ENCODE measurements around the gene ECE1. TPM values are rescaled to one million over a fixed set of nuclear protein-coding genes. Genes with fewer than 3 reads are reported as not detected.
A peak's percentile ranks its signal among the peaks of the same experiment; 100 is the strongest.

The ECE1 gene
- total RNA-seq, 2 donors from 2014 or later, result 83.7 to 152 TPM

DNA sequence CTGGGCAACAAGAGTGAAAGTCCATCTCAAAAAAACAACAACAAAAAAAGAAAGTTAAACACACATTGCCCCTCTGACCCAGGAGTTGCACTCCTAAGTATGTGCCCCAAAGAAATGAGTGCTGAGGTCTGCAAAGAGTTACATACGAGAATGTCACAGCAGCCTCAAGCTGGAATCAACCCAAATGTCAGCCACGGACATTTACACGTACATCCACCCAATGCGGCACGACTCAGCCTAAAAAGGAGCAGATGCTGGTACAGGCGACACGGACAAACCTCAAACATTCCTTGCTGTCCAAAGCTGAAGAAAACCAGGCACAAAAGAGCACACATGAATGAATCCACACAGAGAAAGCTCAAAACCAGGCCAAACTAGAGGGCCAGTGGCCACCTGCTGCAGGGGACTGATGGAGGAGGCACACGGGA lies 46.8 kb upstream of the ECE1 start:
- no peaks in the 10 kb centered on the region for H3K27me3 ChIP-seq
- peaks cover 7% of the 10 kb centered on the region for H3K36me3 ChIP-seq
- H3K27ac ChIP-seq, result peak overlapping the region; percentile 88 to 91
- H3K9me3 ChIP-seq, result no peaks in the 10 kb centered on the region
- no peak for DNase-seq (ENCODE audit: low spot score)
- TF ChIP-seq, protein P1, sequence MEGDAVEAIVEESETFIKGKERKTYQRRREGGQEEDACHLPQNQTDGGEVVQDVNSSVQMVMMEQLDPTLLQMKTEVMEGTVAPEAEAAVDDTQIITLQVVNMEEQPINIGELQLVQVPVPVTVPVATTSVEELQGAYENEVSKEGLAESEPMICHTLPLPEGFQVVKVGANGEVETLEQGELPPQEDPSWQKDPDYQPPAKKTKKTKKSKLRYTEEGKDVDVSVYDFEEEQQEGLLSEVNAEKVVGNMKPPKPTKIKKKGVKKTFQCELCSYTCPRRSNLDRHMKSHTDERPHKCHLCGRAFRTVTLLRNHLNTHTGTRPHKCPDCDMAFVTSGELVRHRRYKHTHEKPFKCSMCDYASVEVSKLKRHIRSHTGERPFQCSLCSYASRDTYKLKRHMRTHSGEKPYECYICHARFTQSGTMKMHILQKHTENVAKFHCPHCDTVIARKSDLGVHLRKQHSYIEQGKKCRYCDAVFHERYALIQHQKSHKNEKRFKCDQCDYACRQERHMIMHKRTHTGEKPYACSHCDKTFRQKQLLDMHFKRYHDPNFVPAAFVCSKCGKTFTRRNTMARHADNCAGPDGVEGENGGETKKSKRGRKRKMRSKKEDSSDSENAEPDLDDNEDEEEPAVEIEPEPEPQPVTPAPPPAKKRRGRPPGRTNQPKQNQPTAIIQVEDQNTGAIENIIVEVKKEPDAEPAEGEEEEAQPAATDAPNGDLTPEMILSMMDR (IDR thresholded peaks at IDR 0.05), result no peak
- H3K4me3 ChIP-seq, result no peak overlapping the region
- peaks cover 0 to 98% of the 10 kb centered on the region in 2 donors for H3K4me1 ChIP-seq

DNA sequence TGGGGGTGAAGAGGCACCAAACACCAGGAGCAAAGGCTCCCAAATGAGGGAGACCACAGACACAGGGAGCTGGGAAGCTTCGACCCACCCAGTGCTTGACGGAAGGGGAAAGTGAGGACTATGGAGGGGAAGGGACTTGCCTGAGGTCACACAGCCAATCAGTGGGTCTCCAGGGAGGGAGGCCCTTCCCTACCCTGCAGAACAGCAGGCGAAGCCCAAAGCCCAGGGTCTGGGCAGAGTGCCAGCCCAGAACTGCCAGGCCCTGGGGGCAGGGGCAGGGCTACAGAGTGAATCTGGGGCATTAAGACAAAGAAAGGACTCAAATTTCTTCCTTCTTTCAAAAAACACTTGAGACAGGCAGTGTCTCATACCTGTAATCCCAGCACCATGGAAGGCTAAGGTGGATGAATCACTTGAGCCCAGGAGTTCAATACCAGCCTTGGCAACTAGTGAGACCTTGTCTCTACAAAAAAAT lies 45.5 kb upstream of the ECE1 start:
- TF ChIP-seq, protein P1 (IDR thresholded peaks at IDR 0.05), result no peak
- DNase-seq (ENCODE audit: low spot score), result no peak
- Histone ChIP-seq H3K27me3 (no peaks in the 10 kb centered on the region), H3K9me3 (no peaks in the 10 kb centered on the region), H3K27ac (peak overlapping the region; percentile 88 to 91), H3K36me3 (peaks cover 7% of the 10 kb centered on the region), H3K4me3 (no peak overlapping the region), H3K4me1 (peaks cover 0 to 96% of the 10 kb centered on the region in 2 donors)

DNA sequence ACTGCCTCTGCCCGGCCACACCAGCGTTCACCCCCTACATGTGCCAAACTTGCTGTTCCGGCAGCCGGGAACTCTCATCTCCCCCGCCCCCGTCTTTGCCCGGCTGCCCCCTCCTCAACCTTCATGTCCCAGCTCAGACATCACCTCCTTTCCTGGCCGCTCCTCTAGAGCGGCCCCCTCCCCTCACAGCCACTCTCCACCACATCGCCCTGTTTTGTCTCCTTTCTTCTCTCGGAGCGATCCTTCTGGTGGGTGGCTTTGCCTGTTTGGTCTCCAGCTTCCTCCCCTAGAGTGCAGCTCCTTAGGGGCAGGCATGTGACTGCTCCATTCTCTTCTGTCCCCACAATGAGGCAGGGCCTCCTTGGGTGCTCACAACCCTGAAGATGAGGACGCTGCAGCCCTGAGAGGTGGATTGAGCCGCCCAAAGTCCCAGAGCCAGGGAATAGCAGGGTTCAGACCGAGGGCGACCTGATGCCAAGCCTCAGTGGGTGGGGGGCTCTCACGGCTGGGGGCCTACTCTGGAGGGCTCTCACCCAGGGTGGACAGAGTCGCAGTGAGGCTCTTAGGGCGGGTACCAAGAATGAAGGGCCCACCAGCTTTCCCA lies 44.9 kb upstream of the ECE1 start:
- no peaks in the 10 kb centered on the region for H3K9me3 ChIP-seq
- H3K4me3 ChIP-seq, result peak overlapping the region in 1 of 2 donors; percentile 37
- TF ChIP-seq, protein P1 (IDR thresholded peaks at IDR 0.05), result no peak
- H3K4me1 ChIP-seq, result peaks cover 0 to 90% of the 10 kb centered on the region in 2 donors
- peaks cover 7% of the 10 kb centered on the region for H3K36me3 ChIP-seq
- DNase-seq (ENCODE audit: low spot score), result no peak
- H3K27me3 ChIP-seq, result no peaks in the 10 kb centered on the region
- peak overlapping the region; percentile 88 to 91 for H3K27ac ChIP-seq

DNA sequence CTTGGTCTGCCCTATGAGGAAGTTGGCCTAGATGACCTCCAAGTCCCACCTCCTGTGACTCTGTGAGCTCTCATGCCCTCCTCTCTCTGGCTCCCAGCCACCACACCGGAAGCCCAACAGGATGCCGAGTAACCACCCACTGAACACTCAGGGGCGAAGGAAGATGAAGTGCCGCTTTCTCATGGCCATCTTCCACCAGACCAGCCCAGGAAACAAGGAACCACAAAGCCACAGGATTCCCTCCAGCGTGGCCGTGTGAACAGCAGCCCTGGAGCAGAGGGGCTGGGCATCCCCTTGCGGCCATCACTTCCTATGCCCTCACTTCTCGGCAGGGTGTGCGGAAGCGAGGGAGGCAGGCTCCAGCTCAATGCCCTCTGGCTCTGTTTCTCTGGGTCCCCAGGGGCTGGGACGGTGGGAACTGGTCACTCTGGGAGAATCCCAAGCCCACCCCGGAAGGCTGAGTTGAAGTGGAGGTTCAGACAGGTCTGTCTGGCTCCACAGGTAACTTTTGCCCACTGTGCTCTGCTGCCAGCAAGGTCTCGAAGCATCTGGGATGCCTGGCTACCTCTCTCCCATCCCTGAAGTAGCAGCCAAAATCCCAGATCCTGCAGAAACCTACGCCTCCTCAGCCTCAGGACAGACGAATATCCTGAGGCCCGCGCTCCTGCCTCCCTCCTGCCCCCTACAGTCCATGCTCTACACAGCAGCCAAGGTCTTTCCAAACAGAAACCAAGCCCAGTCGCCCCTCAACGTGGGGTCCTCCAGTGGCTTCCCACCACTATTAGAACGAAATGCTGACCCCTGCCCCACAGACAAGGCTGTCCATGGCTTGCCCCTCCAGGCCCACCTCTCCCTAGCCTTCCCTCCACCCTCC lies 44.2 kb upstream of the ECE1 start:
- Histone ChIP-seq H3K4me3 (peak overlapping the region in 1 of 2 donors; percentile 37), H3K9me3 (no peaks in the 10 kb centered on the region), H3K27me3 (no peaks in the 10 kb centered on the region), H3K4me1 (peaks cover 0 to 82% of the 10 kb centered on the region in 2 donors), H3K27ac (peak overlapping the region; percentile 88 to 91), H3K36me3 (no peaks in the 10 kb centered on the region)
- DNase-seq (ENCODE audit: low spot score), result peak; percentile 89
- TF ChIP-seq, protein P1 (IDR thresholded peaks at IDR 0.05), result peak; percentile 54 to 88

DNA sequence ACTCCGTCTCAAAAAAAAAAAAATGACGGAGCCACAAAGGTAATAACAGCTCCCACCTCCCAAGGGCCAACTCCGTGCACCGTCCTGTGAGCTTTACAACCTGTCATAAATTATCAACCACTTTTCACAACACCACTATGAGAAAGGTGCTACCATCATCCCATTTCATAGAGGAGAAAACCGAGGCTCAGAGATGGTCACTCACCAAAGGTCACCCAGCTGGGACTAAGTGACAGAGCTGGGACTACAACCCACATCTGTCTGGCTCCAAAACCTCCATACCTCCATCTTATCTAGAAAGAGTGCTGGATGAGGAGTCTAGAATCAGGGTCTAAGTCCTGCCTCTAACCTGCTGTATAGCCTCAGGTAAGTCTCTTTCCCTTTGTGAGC lies 43.6 kb upstream of the ECE1 start:
- TF ChIP-seq, protein P1 (IDR thresholded peaks at IDR 0.05), result no peak
- DNase-seq (ENCODE audit: low spot score), result no peak
- Histone ChIP-seq H3K27me3 (no peaks in the 10 kb centered on the region), H3K4me1 (peaks cover 0 to 76% of the 10 kb centered on the region in 2 donors), H3K4me3 (no peak overlapping the region), H3K9me3 (no peaks in the 10 kb centered on the region), H3K27ac (peak overlapping the region; percentile 88 to 91), H3K36me3 (no peaks in the 10 kb centered on the region)

Measured in right atrium auricular region (tissue), 2 donors.